GM18951 (cell line): ENCODE data around the gene MED9.

Source experiments
- POLR2A ChIP-seq: IDR thresholded peaks from 4 replicates; pipeline ENCODE4 v1.6.1; 2011; ENCODE audit warnings: mild to moderate bottlenecking; ENCODE audit not compliant: insufficient read length, insufficient read depth; ENCODE audit errors: extremely low read depth
- in situ Hi-C: fragments of 300-500 bp; cut with MboI; formaldehyde crosslinking; loops from one replicate; pipeline ENCODE4 v1.12.0; 2022; ENCODE audit warnings: low sequenced_read_pairs, mixed read lengths, inconsistent platforms; ENCODE audit not compliant: unreplicated experiment

MED9 gene

DNA sequence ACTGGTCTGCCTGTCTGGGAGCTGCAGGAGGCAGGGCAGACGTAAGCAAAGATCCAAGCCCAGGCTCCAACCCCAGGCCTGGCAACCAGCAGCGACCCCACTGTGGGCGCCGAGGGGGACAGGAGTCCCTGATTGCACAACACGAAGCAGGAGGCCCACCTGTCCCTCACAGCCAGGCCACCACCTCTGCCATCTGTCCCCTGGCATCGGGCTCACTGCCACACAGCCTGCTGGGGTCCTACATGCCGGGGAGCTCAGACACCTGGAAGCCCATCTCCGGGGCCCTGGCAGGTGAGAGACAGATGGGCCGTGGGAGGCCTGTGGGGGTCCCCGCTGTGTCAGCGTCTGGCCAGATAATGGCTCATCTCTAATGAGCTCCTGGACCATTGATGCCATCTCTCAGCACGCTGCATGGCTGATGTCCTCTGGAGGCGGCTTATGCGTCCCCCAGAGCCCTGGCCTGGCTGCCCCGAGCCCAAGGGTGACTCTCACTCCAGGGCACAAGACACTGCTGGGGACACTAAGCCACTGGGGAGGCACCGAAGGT is 30.7 kb downstream of the MED9 start:
- in situ Hi-C loops: no loop called here

DNA sequence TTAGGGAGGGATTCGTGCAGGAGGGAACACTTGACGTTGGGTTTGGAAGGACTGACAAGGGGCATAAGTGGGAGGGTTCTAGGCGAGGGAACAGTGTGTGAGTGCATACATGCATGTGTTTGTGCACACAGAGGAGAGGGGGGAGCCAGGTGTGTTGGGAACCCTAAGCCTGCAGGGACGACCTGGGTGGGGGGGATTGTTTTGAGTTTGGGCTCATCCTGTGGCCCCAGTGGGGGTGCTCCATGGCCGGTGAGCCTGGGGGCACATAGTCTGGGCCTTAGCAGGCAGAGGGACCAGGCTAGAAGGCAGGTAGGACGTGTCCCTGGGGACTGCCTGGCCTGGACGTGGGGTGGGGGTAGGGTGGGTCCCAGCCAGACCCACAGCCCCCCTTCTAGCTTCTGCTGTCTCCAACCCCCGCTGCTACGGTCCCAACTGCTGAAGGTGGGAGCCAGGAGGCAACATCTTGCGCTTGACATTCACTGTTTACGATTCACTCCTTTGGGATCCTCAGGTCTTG is 31.3 kb downstream of the MED9 start:
- no peak for TF ChIP-seq POLR2A
- in situ Hi-C loops: no loop called here

More for the DNA sequence above, 30.7 kb downstream of the MED9 start:
- no peak for TF ChIP-seq POLR2A

DNA sequence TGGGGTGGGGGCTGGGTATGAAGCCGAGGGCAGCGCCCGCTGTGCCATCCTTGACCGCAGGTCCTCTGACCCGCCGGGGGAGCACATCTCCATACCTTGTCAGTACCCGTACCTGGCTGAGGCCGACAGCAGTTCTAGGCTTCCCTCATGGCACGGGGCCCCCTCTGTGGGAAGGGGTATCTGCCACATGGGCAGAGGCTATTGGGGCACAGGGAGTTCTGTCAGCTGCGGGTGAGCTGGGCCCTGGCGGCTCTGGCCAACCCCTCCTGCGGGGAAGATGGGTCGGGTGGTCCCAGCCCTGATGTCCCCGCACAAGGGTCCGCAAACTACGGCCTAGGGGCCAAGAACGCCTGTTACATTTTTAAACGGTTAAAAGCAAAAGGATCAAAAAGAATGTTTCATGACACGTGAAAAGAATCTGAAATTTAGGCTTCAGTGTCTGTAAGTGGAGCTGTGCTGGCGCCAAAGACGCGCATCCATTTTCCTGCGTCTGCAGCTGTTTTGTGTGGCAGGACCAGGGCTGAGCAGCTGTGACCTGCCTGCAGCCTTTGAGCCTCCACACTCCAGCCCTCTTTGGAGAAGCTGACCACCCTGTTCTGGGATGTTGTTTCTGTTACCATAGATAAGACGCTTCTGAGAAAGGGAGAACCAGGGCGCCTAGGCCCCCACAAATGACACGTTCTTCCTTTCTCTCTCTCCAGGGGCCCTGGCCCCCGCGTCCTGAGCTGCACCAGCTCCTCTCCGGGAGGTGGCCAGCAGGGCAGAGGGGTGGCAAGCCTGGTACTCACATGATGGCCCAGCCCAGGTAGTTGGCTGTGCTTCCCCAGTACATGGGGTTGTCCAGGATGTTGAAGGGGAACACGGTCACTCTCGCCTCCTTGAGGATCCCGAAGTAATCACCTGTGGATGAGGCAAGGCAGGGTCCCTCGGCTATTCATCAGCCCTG is 32.1 kb downstream of the MED9 start:
- in situ Hi-C loops: no loop called here
- TF ChIP-seq POLR2A: no peak

DNA sequence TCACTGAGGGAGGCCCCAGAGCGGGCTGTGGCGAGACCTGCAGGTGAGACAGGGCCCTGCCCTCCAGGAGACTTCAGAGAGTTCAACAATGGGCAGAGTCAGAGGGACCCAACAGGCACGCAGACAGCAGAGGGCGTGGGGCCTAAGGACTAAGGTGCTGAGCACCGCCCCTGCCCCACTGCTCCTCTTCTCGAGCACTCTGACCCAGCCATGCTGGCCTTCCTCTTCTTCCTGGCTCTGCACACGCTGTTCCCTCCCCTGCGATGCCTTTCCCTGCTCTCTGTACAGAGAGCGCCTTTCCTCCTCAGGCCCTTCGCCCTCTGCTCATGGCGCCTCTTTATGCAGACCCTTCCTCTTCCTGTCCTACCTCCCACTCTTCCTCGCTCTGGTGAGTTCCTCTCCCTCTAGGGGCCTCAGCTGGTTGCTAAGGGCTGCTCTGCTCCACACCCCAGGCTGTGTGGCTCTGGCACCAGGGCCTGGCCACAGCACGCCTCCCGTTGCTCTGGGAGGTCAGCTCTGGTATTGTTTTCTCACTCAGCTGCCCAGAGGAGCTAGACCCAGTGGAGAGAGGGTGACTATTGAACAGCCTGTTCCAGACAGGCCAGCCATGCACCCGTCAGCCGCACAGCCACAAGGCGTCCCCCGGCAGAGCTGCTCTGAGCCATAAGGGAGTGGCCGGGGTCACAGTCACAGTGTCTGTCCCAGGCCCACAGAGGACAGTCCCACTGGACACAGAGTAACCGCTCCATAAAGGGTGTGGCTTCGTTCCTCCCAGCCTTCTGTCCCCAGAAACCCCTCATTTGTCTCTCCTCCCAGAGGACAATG is 33.0 kb downstream of the MED9 start:
- in situ Hi-C loops: no loop called here

DNA sequence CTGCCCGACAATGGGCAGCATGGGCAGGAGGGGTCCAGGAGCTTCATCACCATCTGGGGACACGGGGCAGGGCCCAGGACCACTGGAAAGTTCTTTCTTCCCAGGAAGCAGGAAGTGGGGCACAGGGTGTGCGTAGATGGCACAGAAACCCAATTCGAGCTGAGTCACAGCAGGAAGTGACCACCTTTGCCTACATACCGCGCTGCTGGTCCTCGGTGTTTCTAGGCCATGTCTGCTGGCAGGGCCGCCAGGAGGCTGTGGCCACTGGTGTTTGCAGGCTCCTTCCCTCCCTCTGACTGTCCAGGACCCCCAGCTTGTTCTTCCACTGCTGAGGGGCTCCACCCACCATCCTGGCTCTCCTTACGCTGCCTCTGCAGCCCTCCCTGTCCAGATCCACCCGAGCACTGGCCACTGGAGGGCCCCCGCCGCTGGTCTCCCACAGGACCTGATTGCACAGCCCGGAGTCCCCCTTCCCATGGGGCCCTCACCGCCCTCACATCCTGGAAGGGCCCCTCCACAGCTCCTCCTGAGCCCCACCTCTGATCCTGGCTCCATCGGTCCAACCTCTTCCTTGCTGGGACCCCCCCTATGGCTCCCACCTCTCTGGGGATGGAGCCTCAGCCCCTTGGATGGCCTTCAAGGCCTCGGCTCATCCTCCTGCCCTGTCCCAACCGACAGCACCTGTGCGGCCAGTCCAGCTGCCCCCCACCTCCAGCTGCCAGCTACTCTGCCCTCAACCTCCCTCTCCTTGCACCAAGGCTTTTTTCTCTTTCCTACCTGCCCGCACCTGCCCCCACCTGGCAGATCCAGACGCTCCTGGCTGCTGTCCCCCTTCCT is 33.9 kb downstream of the MED9 start:
- in situ Hi-C loops: no loop called here
- TF ChIP-seq POLR2A: no peak

More for the DNA sequence above, 33.0 kb downstream of the MED9 start:
- no peak for TF ChIP-seq POLR2A

DNA sequence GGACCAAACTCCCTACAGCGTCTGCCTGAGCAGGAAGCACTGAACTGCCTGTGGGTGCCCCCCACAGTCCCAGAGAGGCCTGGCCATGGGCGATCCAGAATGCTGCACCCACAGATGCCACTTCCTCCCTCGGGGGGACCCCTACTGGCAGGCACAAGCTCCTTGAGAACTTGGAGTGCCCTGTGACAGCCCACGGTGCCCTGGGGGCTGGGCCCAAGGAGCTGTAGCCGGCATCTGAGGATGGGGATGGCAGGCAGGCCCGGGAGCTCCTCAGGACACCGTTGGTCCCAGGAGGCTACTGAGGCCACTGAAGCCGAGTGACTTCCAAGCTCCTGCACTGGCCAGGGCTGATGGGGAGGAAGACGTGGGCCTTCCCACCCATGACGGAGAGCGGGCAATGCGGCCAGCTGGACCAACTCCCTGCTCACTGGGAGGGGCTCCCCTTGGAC is 34.5 kb downstream of the MED9 start:
- in situ Hi-C loops: no loop called here
- TF ChIP-seq POLR2A: no peak

DNA sequence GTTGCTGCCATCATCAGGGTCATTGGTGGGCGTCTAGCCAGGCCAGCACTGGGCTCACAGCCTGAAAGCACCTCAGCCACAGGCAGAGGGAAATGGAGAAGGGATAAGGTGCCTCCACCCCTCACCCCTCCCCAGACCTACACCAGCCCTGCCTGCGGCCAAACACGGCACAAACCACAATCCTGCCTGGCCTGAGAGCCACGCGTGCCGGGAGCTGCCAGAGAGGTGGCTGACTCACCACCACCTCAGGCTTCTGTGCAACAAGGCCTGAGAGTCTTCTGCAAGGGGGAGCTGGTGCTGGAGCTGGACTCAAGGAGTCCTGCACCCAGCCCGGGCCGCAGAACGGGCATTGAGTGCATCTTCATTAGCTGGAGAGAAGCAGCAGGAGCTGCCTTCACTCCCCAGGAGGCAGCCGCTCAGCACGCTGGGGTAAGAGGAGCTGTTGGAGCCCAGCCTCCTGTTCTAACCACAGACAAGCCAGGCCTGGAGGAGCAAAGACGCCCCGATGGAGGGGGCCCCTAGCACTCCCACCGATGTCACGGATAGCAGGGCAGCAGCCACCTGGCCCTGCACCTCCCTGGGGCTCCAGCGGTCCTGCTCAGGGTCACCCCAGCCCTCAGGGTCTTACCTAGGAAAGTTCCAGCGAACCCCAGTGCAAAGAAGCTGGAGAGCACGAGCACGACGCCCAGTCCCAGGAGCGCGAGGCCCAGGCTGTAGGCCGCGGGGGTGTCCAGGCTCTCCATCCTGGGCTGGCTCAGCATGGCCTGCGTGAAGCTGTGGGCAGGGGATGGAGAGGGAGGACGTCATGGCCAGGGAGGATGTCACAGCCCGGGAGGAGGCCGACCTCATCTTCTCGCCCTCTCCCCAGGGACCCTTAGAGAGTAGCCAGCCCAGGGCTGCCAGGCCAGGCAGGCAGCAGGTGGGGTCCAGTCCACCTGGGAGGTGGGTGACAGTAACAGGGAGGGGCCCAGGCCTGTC is 35.4 kb downstream of the MED9 start:
- TF ChIP-seq POLR2A: no peak
- in situ Hi-C loops: no loop called here

DNA sequence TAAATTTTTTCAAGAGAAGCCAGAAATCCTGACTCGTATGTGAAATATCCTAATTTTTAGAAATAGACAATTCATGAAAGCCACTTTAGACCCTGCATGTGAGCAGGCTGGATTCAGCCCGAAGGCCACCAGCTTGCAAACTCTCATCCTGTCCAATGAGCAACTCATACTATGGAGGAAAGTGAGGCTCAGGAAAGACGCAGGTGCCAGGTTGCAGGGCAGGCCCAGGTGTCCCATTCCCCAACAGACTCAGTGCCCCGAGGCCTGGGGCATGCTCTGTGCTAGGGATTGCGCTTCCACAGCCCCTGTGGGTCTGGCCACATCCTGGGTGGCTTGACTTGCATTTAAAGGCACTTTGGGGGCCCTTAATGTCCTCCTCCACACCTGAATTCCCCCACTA is 36.1 kb downstream of the MED9 start:
- in situ Hi-C loops: no loop called here
- TF ChIP-seq POLR2A: no peak

DNA sequence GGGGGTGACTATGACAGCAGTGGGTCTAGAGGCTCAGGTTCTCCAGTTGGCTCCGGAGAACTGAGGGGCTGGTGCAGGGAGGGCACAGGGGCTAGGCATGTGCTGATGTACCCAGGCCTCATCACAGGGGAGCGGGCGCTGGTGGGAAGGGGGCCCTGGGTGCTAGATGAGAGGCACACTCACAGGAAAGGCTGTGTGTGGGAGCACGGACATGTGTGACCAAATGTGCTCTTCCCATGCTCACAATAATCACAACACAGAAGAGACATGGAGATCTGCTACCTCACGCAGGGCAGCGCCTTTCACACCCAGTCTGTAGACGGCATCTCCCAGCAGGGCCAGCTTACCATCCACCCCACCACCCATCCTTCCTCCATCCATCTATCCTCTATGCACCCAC is 36.8 kb downstream of the MED9 start:
- in situ Hi-C loops: no loop called here
- no peak for TF ChIP-seq POLR2A

DNA sequence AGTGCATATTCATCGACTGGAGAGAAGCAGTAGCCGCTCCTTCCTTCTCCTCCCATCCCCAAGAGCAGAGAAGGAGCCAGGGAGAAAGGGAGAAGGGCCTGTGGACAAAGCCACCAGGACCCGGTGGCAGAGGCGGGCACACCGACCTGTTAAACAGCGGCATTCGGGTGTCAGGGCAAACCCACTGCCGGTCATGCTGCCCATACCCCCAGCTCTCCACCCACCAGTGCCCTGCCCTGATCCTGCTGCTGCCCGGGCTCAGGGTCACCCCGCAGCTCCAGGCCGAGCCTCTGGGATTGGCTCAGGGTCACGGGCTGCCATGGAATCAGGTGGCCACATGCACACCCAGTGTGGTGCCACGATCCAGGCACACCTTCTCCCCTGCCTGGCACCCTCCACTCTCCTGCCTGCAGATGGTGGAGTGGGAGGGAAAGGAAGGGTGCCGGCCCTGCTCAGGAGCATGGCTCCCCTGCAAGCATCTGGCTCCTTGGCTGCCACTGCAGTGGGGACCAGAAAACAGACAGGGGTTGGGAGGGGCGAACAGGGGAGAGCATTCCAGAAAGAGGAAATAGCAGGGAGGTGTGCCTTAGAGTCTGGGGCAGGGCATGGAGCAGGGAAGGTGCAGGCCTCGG is 37.7 kb downstream of the MED9 start:
- in situ Hi-C loops: no loop called here
- TF ChIP-seq POLR2A: no peak
